NCI-H128 (cell line): ENCODE data around the gene PPP2R2C.

Experiments
- DNase-seq: peaks from one replicate; lab custom pipeline; 2025; ENCODE audit not compliant: unreplicated experiment; lab: John Stamatoyannopoulos, UW

Gene PPP2R2C

GRCh38 chr4:6367371-6367851 lies 105.0 kb downstream of the PPP2R2C start:
- DNase-seq: no peak

GRCh38 chr4:6366581-6366980 lies 105.8 kb downstream of the PPP2R2C start:
- DNase-seq: no peak

- no peak for DNase-seq
Measured at GRCh38 chr4:6365545-6366086, 106.8 kb downstream of the PPP2R2C start.

DNA sequence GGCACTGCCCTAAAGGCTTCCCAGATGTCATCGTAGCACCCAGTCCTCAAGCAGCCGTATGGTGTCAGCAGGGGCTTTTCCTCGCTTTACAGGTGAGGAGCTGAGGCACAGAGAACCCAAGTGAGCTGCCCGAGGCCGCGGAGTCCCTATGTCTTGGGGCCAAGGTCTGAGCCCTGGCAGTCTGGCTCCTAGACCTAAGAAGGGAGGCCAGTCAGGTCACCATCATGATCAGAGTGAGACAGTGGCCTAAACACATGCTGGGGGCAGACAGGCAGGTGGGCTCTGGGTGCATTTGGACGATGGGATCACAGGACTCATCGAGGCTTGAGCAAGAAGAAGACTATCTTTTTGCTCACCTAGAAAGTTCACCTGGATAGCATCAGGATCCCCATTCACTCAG lies 107.8 kb downstream of the PPP2R2C start:
- no peak for DNase-seq

DNA sequence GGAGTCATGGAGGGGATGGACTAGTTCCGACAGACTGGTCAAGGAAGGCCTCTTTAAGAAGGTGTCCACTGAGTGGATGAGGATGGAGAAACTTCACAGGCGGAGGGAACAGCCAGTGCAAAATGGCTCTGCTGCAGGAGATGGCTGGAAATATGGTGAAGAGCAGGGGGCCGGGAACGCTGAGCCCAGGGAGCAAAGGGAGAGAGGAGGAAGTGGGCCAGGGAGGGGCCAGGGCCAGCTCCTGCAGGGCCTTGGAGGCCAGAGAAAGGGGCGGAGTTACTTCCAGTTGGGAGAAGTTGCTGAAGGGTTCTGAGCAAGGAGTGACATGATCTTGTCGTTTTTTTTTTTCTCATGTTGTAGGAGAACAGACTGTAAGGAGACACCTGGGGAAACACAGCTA lies 108.3 kb downstream of the PPP2R2C start:
- DNase-seq: no peak

DNA sequence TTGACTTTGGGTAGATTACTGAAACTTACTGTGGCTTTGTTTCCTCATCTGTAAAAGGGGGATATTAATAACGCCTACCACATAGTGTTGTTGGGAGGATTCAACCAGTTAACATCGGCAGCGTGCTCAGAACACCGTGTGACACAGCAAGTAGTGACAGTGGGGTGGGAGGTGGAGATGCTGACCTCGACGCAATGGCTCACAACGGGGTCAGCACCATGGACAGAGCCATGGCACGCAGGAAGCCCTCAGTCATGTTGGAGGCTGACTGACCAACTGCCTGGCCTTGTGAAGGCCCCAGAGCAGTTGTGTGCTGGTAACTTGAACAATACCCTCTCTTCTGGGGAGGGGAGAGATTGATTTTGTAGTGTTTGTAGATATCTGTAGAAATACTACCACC lies 109.5 kb downstream of the PPP2R2C start:
- DNase-seq: no peak

DNA sequence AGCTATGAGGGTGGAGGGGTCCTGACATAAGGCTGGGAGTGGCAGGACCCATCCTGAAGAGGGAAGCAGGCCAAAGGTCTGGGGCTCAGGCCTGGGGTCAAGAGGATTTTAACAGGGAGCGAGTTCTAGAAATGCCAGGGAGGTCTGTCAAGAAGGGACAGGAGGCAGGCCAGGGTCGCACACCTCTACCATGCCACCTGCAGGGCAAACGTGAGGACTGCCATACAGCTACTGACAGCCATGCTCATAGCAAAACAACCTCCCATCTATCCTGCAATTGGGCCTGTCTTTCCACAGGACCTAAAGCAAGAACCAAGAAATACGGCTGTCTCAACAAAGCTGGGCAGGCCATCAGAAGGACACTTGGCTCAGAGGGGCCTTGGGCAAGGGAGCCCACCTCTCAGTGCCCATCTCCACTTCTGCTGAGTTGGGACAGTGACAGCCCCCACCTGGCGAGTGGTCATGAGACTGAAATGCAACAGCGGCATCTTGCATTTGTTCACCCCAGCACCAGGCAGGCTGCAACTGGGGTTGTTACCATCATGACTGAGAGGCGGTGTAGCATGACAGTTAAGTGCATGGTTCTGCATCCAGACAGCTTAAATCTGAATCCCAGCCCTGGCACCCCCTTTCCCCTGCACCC lies 110.0 kb downstream of the PPP2R2C start:
- DNase-seq: no peak

GRCh38 chr4:6361076-6361784 lies 111.2 kb downstream of the PPP2R2C start:
- DNase-seq: no peak

GRCh38 chr4:6360385-6360784 lies 112.0 kb downstream of the PPP2R2C start:
- no peak for DNase-seq

GRCh38 chr4:6359536-6360308 lies 112.7 kb downstream of the PPP2R2C start:
- DNase-seq: no peak

DNA sequence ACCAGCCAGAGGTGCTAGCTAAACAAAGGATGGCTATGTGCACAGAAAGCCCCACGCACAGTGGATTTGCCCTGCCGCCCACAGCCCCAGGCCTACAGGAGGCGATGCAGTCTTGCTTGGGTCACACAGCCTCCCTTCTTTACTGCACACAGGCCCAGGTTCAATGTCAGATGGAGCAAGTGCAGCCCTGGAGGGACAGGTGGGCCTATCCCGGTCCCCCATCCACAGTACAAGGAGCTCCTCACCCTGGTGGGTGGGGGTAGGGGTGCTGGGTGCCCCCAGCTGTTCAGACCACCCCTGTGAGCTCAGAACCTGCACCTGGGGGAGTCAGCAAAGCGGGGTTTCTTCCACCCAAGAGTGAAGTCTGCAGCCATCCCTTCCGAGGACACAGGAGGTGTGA lies 114.9 kb downstream of the PPP2R2C start:
- DNase-seq: no peak

DNA sequence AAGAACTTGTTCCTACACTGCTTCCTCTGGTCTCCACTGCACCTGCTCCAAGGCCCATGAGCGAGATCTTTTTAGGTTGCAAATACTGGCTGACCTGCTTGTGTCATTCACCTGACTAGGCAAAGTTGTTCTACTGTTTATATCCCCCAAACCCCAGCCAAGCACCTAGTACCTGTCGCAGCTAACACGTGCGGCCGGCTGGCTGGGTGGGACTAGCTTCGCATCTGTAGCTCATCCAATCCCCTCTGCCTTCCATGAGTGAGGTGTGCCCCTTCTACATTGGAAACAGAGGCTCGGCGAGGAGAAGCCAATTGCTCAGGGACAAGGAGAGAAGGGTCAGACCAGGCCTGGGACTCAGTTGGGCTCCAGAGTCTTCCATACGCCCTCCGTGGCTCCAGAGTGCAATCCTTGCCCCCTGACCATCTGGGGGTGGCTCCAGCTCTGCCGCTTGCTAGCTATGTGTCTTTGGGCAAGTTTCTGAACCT lies 116.3 kb downstream of the PPP2R2C start:
- no peak for DNase-seq

- DNase-seq: no peak
Measured at GRCh38 chr4:6355052-6355451, 117.4 kb downstream of the PPP2R2C start.

GRCh38 chr4:6354626-6355025 lies 117.8 kb downstream of the PPP2R2C start:
- DNase-seq: no peak

GRCh38 chr4:6354119-6354518 lies 118.3 kb downstream of the PPP2R2C start:
- DNase-seq: no peak

DNA sequence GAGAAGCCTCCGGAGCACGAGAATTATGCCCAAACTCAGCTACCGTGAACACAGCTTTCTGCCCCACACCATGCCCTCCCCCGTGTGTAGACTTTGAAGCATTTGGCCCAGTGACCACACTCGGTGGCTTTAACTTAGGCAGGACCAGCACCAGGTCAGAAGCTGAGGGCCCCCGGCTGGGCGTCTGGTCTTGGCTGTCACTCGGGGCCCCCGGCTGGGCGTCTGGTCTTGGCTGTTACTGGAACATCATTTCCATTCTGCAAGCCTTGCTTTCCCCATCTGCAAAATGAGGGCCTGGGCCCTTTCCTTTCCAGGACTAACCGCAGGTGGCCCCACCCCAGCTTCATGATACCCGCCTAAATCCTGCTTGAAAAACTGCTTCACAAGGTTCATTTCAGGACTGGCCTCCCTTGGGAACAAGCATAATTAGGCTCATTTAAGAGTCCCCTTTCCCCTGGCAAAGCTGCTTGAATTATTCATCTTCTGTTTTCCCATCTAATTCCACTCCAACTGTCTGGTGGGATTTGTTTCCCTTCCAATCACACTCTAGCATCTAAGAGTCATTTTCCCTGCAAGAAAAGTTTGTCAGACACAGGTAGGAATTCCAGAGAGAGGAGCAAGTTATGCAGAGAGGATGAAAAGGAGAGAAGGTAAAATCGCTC lies 120.3 kb downstream of the PPP2R2C start:
- no peak for DNase-seq

DNA sequence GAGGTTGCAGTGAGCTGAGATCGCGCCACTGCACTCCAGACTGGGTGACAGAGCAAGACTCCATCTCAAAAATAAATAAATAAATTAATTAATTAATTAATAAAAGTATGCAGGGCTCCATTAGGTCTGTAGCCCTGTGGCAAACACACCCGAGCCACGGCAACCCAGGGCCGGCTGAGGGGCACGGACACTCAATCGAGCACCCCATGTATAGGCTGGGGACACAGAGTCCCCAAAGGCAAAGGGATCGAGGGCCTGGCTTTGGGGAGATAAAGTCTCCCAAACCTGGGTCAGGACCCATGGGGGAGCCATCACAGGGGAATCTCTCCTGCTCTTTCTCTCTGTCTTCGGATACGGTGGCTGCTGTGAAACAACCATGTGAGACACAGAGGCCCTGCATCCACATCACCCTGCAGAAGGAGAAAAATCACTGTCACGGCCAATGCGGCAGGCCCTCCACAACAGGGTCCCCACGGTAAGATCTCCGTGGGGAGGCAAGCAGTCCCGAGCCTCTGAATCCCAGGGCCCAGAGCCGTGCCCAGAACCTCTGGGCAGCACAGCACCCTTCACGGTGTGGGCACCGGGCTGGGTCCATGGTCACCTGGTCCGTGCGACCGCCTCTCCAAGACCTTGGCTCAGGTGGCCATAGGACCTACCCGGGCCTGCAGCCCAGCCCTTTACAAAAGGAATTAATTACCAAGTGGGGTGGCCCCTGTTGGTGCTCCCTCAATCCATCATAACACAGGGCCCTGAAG lies 121.0 kb downstream of the PPP2R2C start:
- DNase-seq: no peak

GRCh38 chr4:6350646-6351045 lies 121.8 kb downstream of the PPP2R2C start:
- DNase-seq: no peak

- no peak for DNase-seq
Measured at GRCh38 chr4:6349896-6350603, 122.4 kb downstream of the PPP2R2C start.

DNA sequence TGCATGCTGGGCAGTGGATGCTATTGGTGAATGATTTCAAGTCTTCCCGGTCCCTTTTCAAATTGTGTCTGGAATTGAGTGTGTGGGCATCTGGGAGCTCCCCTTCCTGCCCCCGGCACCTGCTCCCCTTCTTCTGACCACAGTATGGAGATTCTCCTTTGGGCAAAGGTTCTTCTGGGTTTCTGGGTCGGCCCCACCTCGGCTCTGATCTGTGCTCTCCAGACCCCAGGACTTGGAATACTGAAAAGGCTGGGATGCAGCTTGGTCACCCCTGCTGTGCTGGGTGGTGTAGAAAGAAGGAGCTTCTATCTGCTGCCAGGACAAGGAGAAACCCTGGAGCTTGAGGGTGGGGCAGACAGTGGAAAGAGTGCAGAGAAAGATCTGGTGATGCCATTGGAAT lies 124.0 kb downstream of the PPP2R2C start:
- DNase-seq: no peak
